ELR (cell line): ENCODE measurements around the gene CNIH2.
"Not testable (repeated sequence)": the region's sequence is repeated elsewhere in the genome, so short reads cannot be mapped to it uniquely, and the experiment has no call there.

Experiments used
- DNase-seq: peaks from one replicate; pipeline ENCODE4 v3.0.0-alpha.2; 2015; ENCODE audit warnings: low read depth

CNIH2 gene

DNA sequence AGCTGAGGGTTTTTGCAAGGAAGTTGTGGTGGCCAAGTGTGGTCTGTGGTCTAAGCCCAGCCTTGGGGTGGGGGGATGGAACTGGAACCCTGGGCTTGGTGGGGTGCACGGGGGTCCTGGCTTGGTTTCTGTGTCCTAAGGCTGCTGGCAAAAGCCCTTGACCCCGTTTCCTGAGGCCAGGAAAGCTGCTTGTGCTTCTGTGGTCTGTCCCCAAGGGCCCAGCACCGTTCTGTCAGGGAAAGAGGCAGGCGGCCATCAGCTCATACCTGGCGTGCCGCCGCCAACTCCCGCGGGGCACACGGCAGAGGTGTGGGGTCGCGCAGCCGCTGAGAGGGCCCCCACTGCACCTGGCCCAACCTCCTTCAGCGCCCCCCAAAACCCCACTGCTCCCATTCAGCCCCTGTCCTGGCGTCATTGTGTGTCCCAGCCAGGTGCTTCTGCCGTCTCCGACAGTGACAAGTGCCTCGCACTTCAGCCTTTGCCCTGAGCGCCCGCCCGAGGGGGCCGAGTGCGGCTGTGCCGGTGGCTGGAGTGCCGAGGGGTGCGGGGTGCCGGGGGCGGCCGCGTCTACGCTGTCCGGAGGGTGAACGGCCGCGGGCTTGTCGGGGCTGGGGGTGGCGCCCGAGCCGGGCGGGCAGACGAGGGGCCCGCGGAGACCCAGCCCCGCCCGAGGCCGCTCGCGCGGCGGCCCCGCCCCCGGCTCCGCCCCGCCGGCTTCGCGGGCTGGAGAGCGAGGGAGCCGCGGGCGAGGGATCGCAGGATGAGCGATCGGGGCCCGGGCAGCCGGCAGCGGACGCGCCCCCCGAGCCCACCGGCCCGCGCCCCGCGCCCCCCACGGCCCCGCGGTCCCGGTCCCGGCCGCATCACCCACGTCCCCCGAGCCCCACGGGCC, at the start of gene CNIH2:
CNIH2 (plus strand) TSS at position 705 of the 892 bp plus-strand sequence. CDS start 282 bp downstream, outside the sequence.
- DNase-seq, result peak; percentile 45

DNA sequence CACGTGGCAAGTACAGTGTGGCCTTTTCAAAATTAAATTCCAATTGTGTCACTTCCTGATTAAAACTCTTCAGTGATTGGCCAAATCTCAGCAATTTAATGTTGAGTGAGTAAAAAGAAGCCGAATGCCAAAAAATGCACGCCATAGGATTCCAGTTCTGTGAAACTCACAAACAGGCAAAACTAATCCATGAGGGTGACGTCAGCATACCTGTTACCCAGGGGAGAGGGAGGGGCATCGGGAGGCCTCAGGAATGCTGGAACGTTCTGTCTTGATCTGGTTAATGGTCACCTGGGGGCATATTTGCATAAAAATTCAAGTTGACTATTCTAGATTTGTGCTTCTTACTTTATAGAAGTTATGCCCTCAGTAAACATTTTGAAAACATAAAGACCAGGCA, 49.5 kb upstream of the CNIH2 start:
- DNase-seq, result no peak

DNA sequence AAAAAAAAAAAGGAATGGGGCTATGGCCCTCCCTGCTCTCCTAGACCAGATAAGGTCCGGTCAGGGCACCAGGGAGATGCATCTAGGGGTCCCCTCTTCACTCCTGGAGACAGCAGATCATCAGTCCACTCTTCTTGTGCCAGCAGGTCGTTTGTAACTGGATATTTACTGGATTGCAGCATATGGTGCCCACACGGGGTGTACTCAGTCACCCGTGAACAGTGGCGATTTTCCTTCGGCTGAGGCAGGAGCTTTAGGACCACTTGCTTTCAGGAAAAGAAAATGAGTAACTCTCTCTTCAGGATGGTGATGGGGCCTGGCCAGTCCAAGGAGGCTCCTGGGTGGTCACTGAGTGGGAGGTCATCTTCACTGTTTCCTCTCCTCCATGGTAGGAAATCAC, 47.8 kb upstream of the CNIH2 start:
- DNase-seq, result no peak

DNA sequence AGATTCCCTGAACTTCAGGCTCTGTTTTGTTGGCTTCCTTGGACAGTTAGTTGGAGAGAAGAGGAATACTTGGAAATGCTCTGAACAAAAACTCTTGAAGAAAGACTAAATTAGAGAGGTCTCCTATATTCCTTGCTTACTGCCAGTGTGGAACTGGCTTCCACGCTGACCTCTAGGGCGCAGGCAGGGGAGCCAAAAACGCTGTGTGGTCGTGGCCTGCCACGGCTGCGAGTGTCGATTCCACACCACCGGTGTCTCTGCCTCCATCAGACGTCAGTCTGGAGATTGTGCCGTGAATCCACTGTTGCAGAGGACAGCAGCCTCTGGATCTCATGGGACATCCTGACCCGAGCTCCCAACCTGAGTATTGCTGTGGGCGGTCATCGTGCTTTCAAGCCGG, 47.0 kb upstream of the CNIH2 start:
- DNase-seq, result no peak

DNA sequence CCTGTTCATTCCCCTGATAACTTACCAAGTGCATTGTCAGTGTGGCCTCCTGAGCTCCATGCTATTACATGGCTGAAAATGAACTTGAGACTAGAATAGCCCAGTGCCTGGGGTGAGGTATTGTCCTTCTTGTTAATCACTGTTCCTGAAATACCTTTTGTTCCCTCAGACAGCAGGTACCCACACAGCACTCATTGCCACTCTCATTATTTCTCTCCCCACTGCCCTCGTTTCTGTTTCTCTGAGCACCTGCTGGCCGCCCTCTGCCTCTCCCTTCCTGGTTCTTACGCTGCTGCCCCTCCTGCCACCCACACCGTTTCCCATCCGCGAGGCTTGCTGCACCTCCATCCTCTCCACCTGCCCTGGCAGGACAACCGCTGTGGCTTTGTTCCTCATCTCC, 46.4 kb upstream of the CNIH2 start:
- DNase-seq, result no peak

DNA sequence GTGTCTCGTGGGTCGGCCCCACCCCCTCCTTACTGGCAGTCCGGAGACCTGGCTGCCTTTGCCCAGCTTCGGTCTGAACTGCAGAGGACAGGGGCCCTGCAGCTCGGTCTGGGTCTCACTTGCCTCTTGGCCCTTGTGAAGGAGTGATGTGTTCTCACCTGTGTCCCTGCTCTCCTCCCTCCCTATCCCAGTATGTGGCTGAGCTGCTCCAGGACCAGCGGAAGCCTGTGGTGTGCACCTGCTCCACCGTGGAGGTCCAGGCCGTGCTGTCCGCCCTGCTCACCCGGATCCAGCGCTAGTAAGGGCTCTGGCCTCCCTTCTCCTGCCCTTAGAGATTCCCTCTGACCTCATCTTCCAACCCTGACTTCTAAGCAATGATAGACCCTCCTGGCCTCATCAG, 45.2 kb upstream of the CNIH2 start:
- no peak for DNase-seq

DNA sequence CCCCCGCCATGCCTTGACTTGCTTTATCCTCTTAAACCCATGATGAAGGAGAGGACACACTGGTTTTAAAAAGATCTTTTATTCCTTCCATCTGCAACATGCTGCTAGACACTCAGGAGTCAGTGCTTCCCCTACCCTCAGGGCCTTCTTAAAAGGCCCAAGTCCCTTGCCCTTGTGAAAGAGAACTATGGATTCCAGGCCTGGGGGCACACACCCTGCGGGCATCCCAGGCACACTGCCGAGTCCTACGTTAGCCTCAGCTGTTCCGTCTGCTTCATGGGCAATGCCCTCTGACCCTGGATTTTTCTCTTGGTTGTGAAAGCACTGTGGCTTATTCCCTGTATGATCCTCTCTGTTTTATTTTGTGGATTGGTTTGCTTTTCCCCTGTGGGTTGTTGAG, 44.7 kb upstream of the CNIH2 start:
- DNase-seq, result no peak

DNA sequence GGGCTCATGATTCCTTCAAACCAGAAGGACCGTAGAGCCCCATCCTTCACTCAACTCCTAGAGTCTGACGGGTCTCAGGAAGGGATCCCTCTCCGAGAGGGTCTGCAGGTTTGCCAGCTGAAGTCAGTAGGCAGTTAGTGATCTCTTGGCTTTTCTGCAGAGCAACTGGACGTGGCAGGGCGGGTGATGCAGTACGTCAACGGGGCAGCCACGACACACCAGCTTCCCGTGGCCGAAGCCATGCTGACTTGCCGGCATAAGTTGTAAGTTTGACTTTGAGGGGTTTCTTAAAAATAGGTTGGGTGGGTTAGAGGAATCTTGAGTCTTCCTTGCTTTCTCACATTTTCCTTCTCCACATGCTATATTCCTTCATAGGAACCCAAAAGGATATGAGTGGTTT, 42.8 kb upstream of the CNIH2 start:
- no peak for DNase-seq

DNA sequence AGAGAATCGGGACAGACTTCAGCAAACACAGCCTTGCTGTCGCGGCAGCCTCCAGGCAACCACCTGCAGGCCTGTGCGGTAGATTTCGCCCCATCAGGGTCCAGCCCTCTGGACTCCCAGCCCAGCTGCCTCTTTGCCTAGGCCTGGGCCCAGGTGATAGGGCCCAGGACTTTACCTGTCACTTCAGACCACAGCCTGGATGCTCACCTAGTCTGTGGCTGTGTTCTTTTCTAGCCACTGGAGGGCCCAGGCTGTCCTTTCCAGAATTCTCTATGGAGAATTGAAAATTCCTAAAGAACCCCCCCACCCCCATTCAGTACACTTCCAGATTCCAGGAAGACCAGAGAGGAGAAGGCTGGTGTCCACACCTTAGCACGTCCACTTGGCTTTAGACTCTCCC, 40.1 kb upstream of the CNIH2 start:
- no peak for DNase-seq

DNA sequence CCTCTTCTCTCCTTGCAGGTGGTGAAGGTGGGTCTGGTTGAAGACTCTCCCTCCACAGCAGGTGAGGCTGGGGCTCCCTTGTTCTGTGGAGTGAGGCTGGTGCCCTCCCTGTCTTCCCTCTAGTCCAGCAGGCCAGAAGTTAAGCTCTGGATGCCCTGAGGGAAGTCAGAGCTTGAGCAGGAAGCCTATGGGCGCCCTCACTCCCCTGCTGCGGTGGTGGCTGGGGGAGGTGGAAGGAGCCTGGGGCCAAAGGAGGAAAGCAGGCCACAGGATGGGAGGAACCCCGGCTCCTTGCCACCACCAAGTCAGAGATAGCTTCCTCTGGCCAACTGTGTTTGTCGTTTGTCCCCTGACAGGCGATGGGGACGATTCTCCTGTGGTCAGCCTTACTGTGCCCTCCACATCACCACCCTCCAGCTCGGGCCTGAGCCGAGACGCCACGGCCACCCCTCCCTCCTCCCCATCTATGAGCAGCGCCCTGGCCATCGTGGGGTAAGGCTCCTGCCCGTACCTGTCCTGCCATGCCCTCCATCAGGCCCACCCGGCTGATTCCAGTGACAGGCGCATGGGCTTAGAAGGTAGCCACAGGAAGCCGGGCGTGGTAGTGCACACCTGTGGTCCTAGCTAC, 39.1 kb upstream of the CNIH2 start:
- DNase-seq, result no peak

DNA sequence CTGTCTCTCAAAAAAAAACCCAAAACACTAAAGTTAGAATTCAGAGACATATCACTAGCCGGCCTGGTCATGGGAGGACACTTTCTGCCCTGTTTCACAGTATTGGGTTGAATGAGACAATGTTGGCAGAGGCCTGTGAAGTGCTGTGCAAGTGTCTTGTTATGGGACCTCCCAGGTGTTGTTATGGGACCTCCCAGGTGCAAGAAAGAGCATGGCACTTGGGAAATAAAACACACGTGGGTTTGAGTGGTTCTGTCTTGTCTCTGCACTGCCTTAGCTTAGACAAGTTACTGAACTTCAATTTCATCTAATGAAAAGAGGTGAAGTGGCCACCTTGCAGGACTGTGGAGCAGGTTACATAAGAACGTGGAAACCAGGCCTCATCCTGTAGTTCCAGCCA, 38.5 kb upstream of the CNIH2 start:
- DNase-seq, result no peak

DNA sequence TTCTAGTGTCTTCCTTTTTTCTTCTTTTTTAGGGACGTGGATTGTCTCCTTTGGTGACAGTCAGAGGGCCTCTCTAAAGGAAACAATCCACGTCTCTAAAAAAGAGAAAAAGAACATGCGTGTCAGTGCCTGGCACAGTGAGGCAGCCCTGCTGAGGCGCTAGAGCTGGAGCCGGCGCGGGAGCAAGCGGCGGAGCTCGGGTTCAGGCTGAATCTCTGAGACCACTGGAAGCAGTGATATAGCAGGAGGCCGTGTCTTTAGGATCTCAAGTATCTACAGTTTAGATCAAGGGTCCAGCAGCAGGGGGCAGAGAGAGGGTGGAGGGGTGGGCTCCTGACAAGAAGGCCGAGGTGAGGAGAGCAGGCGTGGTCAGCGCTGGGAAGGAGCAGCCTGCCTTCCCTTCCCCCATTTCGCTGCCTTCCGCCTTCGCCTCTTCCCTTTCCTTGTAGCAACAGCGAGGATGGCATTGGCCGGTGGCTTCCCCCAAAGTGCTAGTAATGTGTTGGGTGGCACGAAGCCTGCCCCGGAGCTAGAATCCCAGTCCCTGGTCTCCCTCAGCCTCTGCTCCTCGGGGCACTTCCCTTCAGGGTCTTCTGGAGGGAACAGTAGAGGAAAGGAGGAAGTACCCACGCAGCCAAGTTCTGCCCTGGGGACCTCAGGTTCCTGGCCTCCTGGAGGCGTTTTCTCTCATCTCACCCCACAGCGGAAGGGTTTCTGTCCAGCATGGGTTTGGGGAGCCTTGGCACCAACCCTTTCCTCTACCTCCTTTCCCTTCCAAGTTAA, 37.8 kb upstream of the CNIH2 start:
- DNase-seq, result no peak

DNA sequence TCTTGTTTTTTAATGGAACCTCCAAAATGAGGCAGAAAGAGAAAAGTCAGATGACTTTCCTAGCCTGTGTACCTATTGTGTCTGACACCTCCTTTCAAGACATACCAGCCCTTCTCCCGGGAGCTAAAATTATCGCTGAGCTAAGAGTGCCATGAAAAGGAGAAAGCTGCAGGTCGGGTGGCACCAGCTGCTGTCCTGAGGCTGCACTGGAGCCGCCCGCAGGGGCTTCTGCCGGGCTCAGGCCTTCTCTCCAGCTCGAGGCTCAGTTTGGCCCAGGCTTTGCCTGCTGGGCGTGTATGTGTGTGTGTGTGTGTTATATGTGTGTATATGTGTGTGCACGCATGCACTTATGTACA, 37.2 kb upstream of the CNIH2 start:
- no peak for DNase-seq

DNA sequence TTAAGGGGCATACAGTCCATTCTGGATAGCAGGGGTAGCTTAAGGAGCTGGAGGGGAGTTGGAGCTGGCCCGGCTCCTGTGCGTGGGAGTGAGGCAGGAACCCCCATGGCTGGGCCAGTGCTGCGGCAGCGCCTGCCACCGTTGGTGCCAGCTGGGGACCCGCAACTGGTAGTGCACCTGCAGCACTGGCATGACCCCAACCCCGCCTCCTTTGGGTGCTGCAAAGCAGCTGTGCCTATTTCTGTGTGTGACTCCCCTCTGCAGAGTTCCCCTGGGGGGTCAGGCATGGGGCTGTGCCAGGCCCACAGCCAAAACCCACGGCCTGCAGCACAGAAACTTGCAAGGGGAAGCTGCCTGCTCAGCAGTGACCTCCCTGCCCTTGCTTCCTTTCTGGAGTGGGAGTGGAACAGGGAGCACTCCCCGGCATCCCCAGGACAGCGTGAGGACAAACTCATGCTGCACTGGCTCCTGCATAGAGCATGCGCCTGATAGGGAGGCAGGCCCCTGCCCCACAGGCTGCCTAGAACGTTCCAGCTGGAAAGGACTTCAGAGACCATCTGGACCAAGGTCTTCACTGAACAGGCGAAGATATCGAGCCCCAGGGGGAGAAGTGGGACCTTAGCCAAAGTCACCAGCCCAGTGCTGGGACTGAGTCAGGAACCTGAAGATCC, 35.7 kb upstream of the CNIH2 start:
- no peak for DNase-seq

DNA sequence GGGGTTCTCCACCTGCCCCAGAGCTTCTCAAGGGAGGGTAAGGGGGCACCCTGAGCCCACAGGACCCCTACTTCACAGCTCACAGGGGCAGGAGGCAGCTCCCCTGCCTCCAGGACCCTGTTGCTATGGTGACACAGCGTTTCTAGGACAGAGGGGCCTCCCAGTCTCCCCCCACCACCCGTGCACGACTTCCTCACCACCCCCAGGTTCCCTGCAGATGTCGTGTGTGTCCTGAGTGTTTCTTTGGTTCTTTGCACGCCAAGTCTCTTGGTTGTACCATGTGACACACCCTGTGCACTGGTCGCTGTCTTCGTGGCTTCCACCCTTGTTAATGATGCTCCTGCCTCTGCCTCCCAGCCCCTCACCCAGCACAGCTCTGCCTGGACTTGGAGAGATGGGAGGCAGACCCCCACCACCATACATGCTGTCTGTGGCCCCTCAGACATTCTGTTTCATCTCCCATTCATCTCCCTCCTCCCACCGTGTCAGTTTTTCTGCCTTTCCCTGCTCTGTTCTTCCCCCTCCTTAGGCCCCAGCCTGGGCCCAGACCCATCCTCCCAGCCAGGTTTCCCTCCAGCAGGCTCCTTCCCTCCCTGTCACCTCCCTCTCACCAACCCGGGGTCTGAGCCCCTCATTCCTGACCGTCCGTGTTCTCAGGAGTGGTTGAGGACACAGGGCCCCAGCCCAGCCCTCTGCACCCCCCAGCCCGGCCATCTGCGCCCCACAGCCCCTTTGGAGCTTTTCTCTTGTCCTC, 34.0 kb upstream of the CNIH2 start:
- DNase-seq, result no peak

DNA sequence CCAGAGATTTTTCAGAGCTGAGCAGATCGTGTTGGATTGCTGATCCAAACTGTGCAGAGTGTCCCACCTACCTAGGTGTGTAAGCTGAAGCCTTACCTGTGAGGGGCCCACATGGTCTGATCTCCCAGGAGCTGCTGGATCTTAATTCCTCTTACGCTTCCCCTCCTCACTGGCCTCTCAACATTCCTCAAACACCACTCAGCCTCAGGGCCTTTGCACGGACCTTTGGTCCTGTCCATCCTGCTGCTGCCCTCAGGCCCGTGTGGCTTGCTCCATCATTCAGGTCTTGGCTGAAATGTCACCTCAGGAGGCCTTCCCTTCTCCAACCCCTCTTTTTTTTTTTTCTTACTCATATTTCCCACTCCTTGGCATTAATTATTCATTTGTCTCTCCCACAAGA, 30.7 kb upstream of the CNIH2 start:
- no peak for DNase-seq

DNA sequence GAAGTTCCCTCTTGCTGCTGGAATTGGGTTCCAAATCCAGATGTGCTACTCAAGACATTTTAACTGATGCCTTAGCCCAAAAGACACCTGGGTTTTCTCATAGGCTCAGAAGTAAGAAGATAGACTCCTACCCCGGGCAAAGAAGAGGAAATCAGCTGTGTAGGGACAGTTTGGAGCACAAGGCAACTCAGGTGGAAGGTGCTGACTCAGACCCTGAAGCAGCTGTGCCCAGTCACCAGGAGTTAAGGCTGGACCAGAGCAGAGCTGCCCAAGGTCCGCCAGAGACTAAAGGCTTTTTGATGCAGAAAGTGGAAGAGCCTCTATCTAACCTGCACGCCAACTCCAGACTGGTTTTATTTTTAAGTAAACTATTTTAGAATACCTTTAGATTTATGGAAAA, 30.2 kb upstream of the CNIH2 start:
- no peak for DNase-seq

DNA sequence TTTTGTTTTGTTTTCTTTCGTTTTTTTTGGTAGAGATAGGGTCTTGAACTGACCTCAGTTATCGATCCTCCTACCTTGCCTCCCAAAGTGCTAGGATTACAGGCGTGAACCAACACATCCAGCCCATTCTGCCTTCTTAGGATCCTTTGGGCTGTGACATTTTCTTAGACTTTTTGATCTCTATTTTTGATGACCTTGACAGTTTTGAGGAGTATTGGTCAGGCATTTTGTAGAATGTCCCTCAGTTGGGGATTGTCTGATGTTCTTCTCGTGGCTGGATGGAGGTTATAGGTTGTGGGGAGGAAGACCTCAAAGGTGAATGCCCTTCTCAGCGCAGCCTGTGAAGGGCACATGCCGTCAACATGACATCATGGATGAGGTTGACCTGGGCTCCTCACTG, 29.1 kb upstream of the CNIH2 start:
- DNase-seq, result no peak

DNA sequence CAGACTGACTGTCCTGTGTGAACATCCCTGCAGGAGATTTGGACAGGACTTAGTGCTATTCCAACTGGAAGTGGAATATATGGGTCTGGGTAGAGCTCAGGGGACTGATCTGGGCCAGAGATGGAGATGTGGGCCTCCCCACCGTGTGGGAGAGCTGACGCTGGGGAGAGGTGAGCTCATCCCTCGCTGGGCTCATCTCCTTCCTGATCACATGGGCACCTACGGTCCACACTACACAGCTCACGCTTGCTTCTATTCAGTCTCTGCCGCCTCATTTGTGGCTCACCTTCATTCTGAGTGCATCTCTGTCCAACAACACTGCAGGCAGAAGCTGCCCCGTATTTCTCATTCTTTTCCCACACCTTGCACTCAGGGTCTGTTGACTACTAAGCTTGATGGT, 26.2 kb upstream of the CNIH2 start:
- DNase-seq, result no peak

DNA sequence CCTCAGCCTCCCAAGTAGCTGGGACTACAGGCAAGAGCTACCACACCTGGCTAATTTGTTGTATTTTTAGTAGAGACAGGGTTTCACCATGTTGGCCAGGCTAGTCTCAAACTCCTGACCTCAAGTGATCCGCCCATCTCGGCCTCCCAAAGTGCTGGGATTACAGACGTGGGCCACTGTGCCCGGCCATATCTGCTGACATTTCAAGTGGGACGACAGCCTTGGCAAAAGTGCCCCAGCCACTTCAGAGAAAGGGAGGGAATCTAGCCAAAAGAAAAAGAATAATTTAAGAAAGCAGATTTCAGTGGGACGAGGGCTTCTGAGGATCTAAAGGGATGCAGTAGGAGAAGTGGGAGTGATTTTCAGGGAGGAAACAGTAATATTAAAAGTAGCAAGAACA, 24.9 kb upstream of the CNIH2 start:
- not testable (repeated sequence) for DNase-seq

DNA sequence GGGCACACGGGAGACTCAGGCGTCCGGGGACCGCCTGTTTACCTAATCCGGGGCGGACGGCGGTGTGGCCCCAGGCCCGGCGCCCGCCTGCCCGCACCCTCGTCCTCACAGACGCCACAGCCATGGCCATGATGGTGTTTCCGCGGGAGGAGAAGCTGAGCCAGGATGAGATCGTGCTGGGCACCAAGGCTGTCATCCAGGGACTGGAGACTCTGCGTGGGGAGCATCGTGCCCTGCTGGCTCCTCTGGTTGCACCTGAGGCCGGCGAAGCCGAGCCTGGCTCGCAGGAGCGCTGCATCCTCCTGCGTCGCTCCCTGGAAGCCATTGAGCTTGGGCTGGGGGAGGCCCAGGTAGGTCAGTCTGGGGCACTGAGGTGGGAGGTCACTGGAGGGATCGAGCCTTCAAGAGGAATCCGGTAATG, 19.5 kb upstream of the CNIH2 start:
- no peak for DNase-seq

DNA sequence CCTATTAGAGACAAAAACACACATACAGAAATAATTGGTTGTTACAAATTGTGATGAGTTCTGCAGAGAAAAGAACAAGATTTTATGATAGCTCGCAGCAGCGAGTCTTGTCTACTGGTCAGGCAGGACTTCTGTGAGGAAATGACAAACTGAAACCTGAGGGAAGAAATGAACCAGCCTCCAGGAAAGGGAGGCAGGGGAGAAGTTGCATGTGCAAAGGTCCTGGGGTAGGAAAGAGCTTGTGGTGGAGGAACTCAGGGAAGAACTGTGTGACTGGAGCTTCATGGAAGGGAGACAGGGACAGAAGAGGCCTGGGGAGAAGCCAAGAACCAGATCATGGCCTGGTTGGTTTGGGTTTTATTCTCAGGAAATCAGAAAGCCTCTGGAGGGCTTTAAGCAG, 18.8 kb upstream of the CNIH2 start:
- DNase-seq, result no peak
